ENCODE results near the gene PLD6. TPM values are rescaled to one million over a fixed set of nuclear protein-coding genes. Genes with fewer than 3 reads are reported as not detected.
A peak's percentile ranks its signal among the peaks of the same experiment; 100 is the strongest.

PLD6 gene
- total RNA-seq, 1 experiment from 2014 or later, result 4.2 TPM

DNA sequence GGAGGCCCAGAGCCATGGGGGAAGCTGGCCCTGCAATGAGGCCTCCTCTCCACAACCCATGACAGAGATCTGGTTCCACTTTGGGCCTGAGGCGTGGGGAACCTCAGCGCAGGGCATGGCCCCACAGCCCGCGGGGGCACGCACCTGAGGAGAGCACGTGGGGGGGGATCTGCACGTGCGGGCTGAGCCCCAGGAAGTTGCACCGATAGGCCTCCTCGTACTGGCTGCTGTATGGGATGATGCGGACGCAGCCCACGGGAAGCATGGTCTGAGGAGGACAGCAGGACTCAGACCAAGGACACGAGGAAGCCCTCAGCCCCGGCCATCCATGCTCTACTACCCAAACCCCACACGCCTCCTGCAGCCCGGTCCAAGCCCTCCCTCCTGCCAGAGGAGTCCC, 10.1 kb upstream of the PLD6 start:
- no TSS peak for BruUV-seq (replicated peaks)
- DNase-seq (ENCODE audit: low read depth, low spot score) (no peak), ATAC-seq (peak; percentile 46; the same call in 1 of the 2 replicates)
- no peak overlapping the region for H3K27ac ChIP-seq (ENCODE audit: low read length)
- H3K4me1 ChIP-seq (ENCODE audit: control insufficient read depth, insufficient read depth, low read length), result no peaks in the 10 kb centered on the region
- no peaks in the 10 kb centered on the region for H3K9me3 ChIP-seq (ENCODE audit: control insufficient read depth, insufficient read depth, low read depth, low read length)
- in situ Hi-C loops (cut with HindIII; ENCODE audit: low pct_unique_long_range_greater_than_20kb, low sequenced_read_pairs), result no loop called here
- no peaks in the 10 kb centered on the region for H3K27me3 ChIP-seq (ENCODE audit: control insufficient read depth, insufficient read depth, low read length)
- H3K36me3 ChIP-seq (ENCODE audit: control insufficient read depth, insufficient read depth, low read length), result peaks cover 11% of the 10 kb centered on the region
- intact Hi-C loops (cut with micrococcal nuclease; ENCODE audit: unreplicated experiment), result no loop called here
- H3K4me3 ChIP-seq (ENCODE audit: low read depth in 2 of 2, low read length in 2 of 2), result no peak overlapping the region
- CTCF ChIA-PET, result no interaction called here
- POLR2A ChIA-PET, result no interaction called here
- TF ChIP-seq, protein P1, sequence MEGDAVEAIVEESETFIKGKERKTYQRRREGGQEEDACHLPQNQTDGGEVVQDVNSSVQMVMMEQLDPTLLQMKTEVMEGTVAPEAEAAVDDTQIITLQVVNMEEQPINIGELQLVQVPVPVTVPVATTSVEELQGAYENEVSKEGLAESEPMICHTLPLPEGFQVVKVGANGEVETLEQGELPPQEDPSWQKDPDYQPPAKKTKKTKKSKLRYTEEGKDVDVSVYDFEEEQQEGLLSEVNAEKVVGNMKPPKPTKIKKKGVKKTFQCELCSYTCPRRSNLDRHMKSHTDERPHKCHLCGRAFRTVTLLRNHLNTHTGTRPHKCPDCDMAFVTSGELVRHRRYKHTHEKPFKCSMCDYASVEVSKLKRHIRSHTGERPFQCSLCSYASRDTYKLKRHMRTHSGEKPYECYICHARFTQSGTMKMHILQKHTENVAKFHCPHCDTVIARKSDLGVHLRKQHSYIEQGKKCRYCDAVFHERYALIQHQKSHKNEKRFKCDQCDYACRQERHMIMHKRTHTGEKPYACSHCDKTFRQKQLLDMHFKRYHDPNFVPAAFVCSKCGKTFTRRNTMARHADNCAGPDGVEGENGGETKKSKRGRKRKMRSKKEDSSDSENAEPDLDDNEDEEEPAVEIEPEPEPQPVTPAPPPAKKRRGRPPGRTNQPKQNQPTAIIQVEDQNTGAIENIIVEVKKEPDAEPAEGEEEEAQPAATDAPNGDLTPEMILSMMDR (IDR thresholded peaks at IDR 0.05), result no peak
- TF ChIP-seq, protein P2, sequence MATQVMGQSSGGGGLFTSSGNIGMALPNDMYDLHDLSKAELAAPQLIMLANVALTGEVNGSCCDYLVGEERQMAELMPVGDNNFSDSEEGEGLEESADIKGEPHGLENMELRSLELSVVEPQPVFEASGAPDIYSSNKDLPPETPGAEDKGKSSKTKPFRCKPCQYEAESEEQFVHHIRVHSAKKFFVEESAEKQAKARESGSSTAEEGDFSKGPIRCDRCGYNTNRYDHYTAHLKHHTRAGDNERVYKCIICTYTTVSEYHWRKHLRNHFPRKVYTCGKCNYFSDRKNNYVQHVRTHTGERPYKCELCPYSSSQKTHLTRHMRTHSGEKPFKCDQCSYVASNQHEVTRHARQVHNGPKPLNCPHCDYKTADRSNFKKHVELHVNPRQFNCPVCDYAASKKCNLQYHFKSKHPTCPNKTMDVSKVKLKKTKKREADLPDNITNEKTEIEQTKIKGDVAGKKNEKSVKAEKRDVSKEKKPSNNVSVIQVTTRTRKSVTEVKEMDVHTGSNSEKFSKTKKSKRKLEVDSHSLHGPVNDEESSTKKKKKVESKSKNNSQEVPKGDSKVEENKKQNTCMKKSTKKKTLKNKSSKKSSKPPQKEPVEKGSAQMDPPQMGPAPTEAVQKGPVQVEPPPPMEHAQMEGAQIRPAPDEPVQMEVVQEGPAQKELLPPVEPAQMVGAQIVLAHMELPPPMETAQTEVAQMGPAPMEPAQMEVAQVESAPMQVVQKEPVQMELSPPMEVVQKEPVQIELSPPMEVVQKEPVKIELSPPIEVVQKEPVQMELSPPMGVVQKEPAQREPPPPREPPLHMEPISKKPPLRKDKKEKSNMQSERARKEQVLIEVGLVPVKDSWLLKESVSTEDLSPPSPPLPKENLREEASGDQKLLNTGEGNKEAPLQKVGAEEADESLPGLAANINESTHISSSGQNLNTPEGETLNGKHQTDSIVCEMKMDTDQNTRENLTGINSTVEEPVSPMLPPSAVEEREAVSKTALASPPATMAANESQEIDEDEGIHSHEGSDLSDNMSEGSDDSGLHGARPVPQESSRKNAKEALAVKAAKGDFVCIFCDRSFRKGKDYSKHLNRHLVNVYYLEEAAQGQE (IDR thresholded peaks at IDR 0.05; ENCODE audit: insufficient read depth in 1 of 2, low read depth in 2 of 2, low read length in 1 of 2), result no peak
- TF ChIP-seq TCF7L2 (IDR thresholded peaks at IDR 0.05; ENCODE audit: low read depth, low read length) (no peak), SIN3A (IDR thresholded peaks at IDR 0.05; ENCODE audit: borderline replicate concordance, insufficient read depth, low read depth, low read length) (no peak), POLR2AphosphoS5 (IDR thresholded peaks at IDR 0.05; ENCODE audit: low read depth, low read length) (no peak)

DNA sequence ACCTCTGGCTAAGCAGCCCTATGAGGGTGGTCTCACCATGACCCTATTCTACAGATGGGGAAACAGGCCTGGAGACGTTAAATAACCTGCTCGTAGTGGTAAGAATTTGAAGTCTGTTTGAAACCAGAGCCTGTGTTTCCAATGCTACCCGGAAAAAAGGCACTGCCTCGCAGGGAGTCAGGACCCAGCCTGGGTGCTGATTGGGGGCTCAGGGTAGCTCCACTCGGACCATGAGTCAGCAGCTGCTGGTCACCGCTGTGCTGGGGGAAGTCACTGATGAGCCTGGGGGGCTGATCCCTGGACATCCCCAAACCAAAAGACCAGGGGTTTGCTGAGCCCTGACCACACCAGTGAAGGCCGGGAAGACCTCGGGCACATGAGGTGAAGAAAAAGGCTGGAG, 9.4 kb upstream of the PLD6 start:
- no peaks in the 10 kb centered on the region for H3K9me3 ChIP-seq (ENCODE audit: control insufficient read depth, insufficient read depth, low read depth, low read length)
- DNase-seq (ENCODE audit: low read depth, low spot score) (no peak), ATAC-seq (no peak)
- H3K27me3 ChIP-seq (ENCODE audit: control insufficient read depth, insufficient read depth, low read length), result no peaks in the 10 kb centered on the region
- in situ Hi-C loops (cut with HindIII; ENCODE audit: low pct_unique_long_range_greater_than_20kb, low sequenced_read_pairs) (no loop called here), intact Hi-C loops (cut with micrococcal nuclease; ENCODE audit: unreplicated experiment) (no loop called here)
- H3K4me1 ChIP-seq (ENCODE audit: control insufficient read depth, insufficient read depth, low read length), result no peaks in the 10 kb centered on the region
- TF ChIP-seq TCF7L2 (IDR thresholded peaks at IDR 0.05; ENCODE audit: low read depth, low read length), result no peak
- TF ChIP-seq, protein P1 (IDR thresholded peaks at IDR 0.05), result no peak
- TF ChIP-seq, protein P2 (IDR thresholded peaks at IDR 0.05; ENCODE audit: insufficient read depth in 1 of 2, low read depth in 2 of 2, low read length in 1 of 2), result no peak
- no peak for TF ChIP-seq SIN3A (IDR thresholded peaks at IDR 0.05; ENCODE audit: borderline replicate concordance, insufficient read depth, low read depth, low read length)
- TF ChIP-seq POLR2AphosphoS5 (IDR thresholded peaks at IDR 0.05; ENCODE audit: low read depth, low read length), result no peak
- H3K4me3 ChIP-seq (ENCODE audit: low read depth in 2 of 2, low read length in 2 of 2), result no peak overlapping the region
- POLR2A ChIA-PET, result no interaction called here
- BruUV-seq (replicated peaks), result no TSS peak
- CTCF ChIA-PET, result no interaction called here
- no peak overlapping the region for H3K27ac ChIP-seq (ENCODE audit: low read length)
- H3K36me3 ChIP-seq (ENCODE audit: control insufficient read depth, insufficient read depth, low read length), result peaks cover 11% of the 10 kb centered on the region
